ENCODE measurements around the gene NAXD. TPM values are rescaled to one million over a fixed set of nuclear protein-coding genes. Genes with fewer than 3 reads are reported as not detected.

The NAXD gene
- total RNA-seq, 4 donors from 2014 or later, result 26.0 to 37.9 (median 35.4) TPM

GRCh38 chr13:110684388-110685056 lies 69.2 kb downstream of the NAXD start:
- H3K27me3 ChIP-seq, result no peaks in the 10 kb centered on the region
- no peaks in the 10 kb centered on the region for H3K9me3 ChIP-seq
- DNase-seq, result peak in 1 of 2 donors; percentile 12
- H3K4me3 ChIP-seq, result no peak overlapping the region
- intact Hi-C loops (cut with DNase I; ENCODE audit: low total_unique reads), result no loop called here
- TF ChIP-seq POLR2A (IDR thresholded peaks at IDR 0.05) (no peak), CTCF (IDR thresholded peaks at IDR 0.05) (no peak)
- no peaks in the 10 kb centered on the region for H3K36me3 ChIP-seq
- H3K4me1 ChIP-seq, result no peaks in the 10 kb centered on the region
- H3K27ac ChIP-seq, result peak overlapping the region; percentile 61 to 77

- H3K36me3 ChIP-seq, result no peaks in the 10 kb centered on the region
Observed at GRCh38 chr13:110685305-110686020, 70.1 kb downstream of the NAXD start.

GRCh38 chr13:110687736-110688135 lies 72.4 kb downstream of the NAXD start:
- no peaks in the 10 kb centered on the region for H3K9me3 ChIP-seq
- TF ChIP-seq CTCF (IDR thresholded peaks at IDR 0.05) (no peak), POLR2A (IDR thresholded peaks at IDR 0.05) (no peak)
- no peaks in the 10 kb centered on the region for H3K27me3 ChIP-seq
- no peaks in the 10 kb centered on the region for H3K4me1 ChIP-seq
- H3K27ac ChIP-seq, result no peak overlapping the region
- no peaks in the 10 kb centered on the region for H3K36me3 ChIP-seq
- peak in 1 of 2 donors; percentile 5 for DNase-seq
- H3K4me3 ChIP-seq, result no peak overlapping the region
- intact Hi-C loops (cut with DNase I; ENCODE audit: low total_unique reads), result no loop called here

More at GRCh38 chr13:110685305-110686020, 70.1 kb downstream of the NAXD start:
- intact Hi-C loops (cut with DNase I; ENCODE audit: low total_unique reads), result no loop called here
- TF ChIP-seq CTCF (IDR thresholded peaks at IDR 0.05), result no peak
- Histone ChIP-seq H3K27me3 (no peaks in the 10 kb centered on the region), H3K4me3 (no peak overlapping the region), H3K4me1 (no peaks in the 10 kb centered on the region), H3K27ac (peak overlapping the region; percentile 61 to 77), H3K9me3 (no peaks in the 10 kb centered on the region)
- DNase-seq, result peak; percentile 34 to 61

- no peak overlapping the region for H3K4me3 ChIP-seq
- no peaks in the 10 kb centered on the region for H3K9me3 ChIP-seq
- no peaks in the 10 kb centered on the region for H3K4me1 ChIP-seq
- no peaks in the 10 kb centered on the region for H3K27me3 ChIP-seq
- intact Hi-C loops (cut with DNase I; ENCODE audit: low total_unique reads), result no loop called here
- TF ChIP-seq CTCF (IDR thresholded peaks at IDR 0.05) (no peak), POLR2A (IDR thresholded peaks at IDR 0.05) (no peak)
- no peak for DNase-seq
- no peaks in the 10 kb centered on the region for H3K36me3 ChIP-seq
- no peak overlapping the region for H3K27ac ChIP-seq
Observed at GRCh38 chr13:110689041-110689440, 73.7 kb downstream of the NAXD start.

Other genes starting within 250 kb of the NAXD start
- 10 to 100 TPM in 2 of 4 donors, 1 to 10 TPM in 1, under 1 TPM in 1; 0.77 to 12.4 (median 9.1) TPM for gene RAB20, start 53.8 kb upstream of the NAXD start, total RNA-seq
- gene CARS2, start 90.6 kb downstream of the NAXD start, total RNA-seq, result 100 to 1,000 TPM in 1 of 4 donors, 10 to 100 TPM in 3; 27.4 to 229 (median 53.8) TPM
- gene ING1, start 98.2 kb downstream of the NAXD start, total RNA-seq, result 10 to 100 TPM; 10.2 to 28.1 (median 19.5) TPM

Data from uterus (tissue), 4 donors.